GM12874 (cell line): ENCODE data around the gene TRUB2.

Experiments
- CTCF ChIP-seq: IDR thresholded peaks from 2 replicates; pipeline ENCODE4 v1.5.1; 2011; ENCODE audit warnings: low read depth, mild to moderate bottlenecking, control low read depth, low read length, moderate library complexity; ENCODE audit not compliant: insufficient read depth

Gene TRUB2

GRCh38 chr9:128322404-128323211, at the start of gene TRUB2, which contains the start of gene COQ4:
TSS of gene TRUB2 (minus strand) at chr9:128322447. CDS start at chr9:128322408, 39 bp downstream.
TSS of gene COQ4 (plus strand) at chr9:128322839. CDS start at chr9:128322859, 20 bp downstream.
- no peak for TF ChIP-seq CTCF

GRCh38 chr9:128371630-128372117, 49.4 kb upstream of the TRUB2 start:
- TF ChIP-seq CTCF: no peak

- TF ChIP-seq CTCF: no peak
These were observed 48.7 kb upstream of the TRUB2 start, which contains the start of gene URM1 for GRCh38 chr9:128370752-128371629. TSS of gene URM1 (plus strand) at chr9:128371374. CDS start at chr9:128371381, 7 bp downstream.

GRCh38 chr9:128370367-128370751, 48.1 kb upstream of the TRUB2 start:
- TF ChIP-seq CTCF: no peak

- no peak for TF ChIP-seq CTCF
These were observed 46.9 kb upstream of the TRUB2 start for GRCh38 chr9:128369024-128369706.

GRCh38 chr9:128365525-128365924, 43.3 kb upstream of the TRUB2 start:
- no peak for TF ChIP-seq CTCF
